ENCODE data around the gene SCGB3A2. TPM values are rescaled to one million over a fixed set of nuclear protein-coding genes. Genes with fewer than 3 reads are reported as not detected.

The SCGB3A2 gene
- not detected for total RNA-seq

GRCh38 chr5:147878066-147878759 is at the start of gene SCGB3A2:
SCGB3A2 (plus strand) TSS chr5:147878711; CDS start chr5:147878804, 93 bp downstream.

GRCh38 chr5:147831465-147831864 is 47.0 kb upstream of the SCGB3A2 start, which contains the start of gene SPINK1:
SPINK1 (minus strand) TSS chr5:147831671; CDS start chr5:147831577, 94 bp downstream.

GRCh38 chr5:147906326-147907095 is 28.0 kb downstream of the SCGB3A2 start, which contains the start of gene C5orf46:
C5orf46 (minus strand) TSS chr5:147906538; CDS start chr5:147906501, 37 bp downstream.

Other genes starting within 250 kb of the SCGB3A2 start
- 18.3 TPM for gene JAKMIP2, start 96.0 kb upstream of the SCGB3A2 start, total RNA-seq
- gene SPINK1, start 47.0 kb upstream of the SCGB3A2 start, total RNA-seq, result not detected
- not detected for gene C5orf46, start 27.8 kb downstream of the SCGB3A2 start, total RNA-seq
- 1.5 TPM for gene SPINK5, start 185.3 kb downstream of the SCGB3A2 start, total RNA-seq